ENCODE measurements around the gene RNF208.

GRCh38 chr9:137199411-137200121 is 22.5 kb downstream of the RNF208 start:
- no peak for TF ChIP-seq CTCF (IDR thresholded peaks at IDR 0.05)
- TF ChIP-seq ZFX (IDR thresholded peaks at IDR 0.05; ENCODE audit: borderline replicate concordance), result no peak

All from 22Rv1 (cell line).